Heart left ventricle (tissue), 16 donors: ENCODE results near the gene ABCC1. TPM values are rescaled to one million over a fixed set of nuclear protein-coding genes. Genes with fewer than 3 reads are reported as not detected.

ENCODE experiments used
- ATAC-seq, 4 donors: fragments of 200-7000 bp; cut with Tn5 transposase; one replicate each; pipeline ENCODE4 v1.9.1; 2020 to 2022; ENCODE audit warnings: moderate library complexity in 4 of 4, mild to moderate bottlenecking in 3 of 4, moderate number of reproducible peaks in 1 of 4
- DNase-seq, 5 donors: peaks; one replicate each; pipeline ENCODE4 v3.0.0-alpha.2; 2020
- H3K27ac ChIP-seq, 12 donors: fragments of 200-600 bp; sonication (generic) in 4 of 12; one replicate each; pipeline versions ENCODE4 v1.5.0 to v1.8.0; 2016 to 2022; ENCODE audit warnings: mild to moderate bottlenecking in 2 of 12
- H3K27me3 ChIP-seq, 9 donors: fragments of 200-600 bp; sonication (generic) in 2 of 9; one replicate each; pipeline versions ENCODE4 v1.5.1 to v1.8.0; 2016 to 2022; ENCODE audit warnings: mild to moderate bottlenecking in 3 of 9
- H3K36me3 ChIP-seq, 9 donors: fragments of 200-600 bp; sonication (generic) in 2 of 9; one replicate each; pipeline versions ENCODE4 v1.5.0 to v1.8.0; 2018 to 2022; ENCODE audit warnings: mild to moderate bottlenecking in 2 of 9
- H3K4me1 ChIP-seq, 12 donors: fragments of 200-600 bp; sonication (generic) in 4 of 12; one replicate each; pipeline versions ENCODE4 v1.5.0 to v1.8.0; 2016 to 2022; ENCODE audit warnings: mild to moderate bottlenecking in 3 of 12
- H3K4me3 ChIP-seq, 12 donors: fragments of 200-600 bp; sonication (generic) in 4 of 12; one replicate each; pipeline versions ENCODE4 v1.5.0 to v1.8.0; 2017 to 2022; ENCODE audit warnings: mild to moderate bottlenecking in 9 of 12, moderate library complexity in 4 of 12
- H3K9me3 ChIP-seq, 12 donors: fragments of 200-600 bp; sonication (generic) in 4 of 12; one replicate each; pipeline versions ENCODE4 v1.5.0 to v1.8.0; 2016 to 2022; ENCODE audit warnings: mild to moderate bottlenecking in 1 of 12
- POLR2A ChIP-seq, 2 donors: fragments of 450-650 bp; IDR thresholded peaks; one replicate each; pipeline ENCODE4 v1.6.1; 2017; ENCODE audit warnings: antibody characterized with exemption in 2 of 2, mild to moderate bottlenecking in 2 of 2, moderate library complexity in 2 of 2
- WGBS, 4 donors: extraction: QIAGEN DNeasy Blood & Tissue Kit in 2 of 4; methylation state at CpG; one replicate each; pipeline versions ENCODE4 v1.1.5 to v1.1.7; 2013 to 2018; 5-methylcytosine and 5-hydroxymethylcytosine counted together
- intact Hi-C, 10 donors: fragments of 100-400 bp; cut with DNase I; formaldehyde crosslinking; loops; one replicate each; pipeline versions ENCODE4 v1.11.1 to v1.14.2; 2022
- polyA plus RNA-seq, 2 donors: library from polyadenylated mRNA; stranded (reverse); fragments of 200-250 nt; gene quantifications; one replicate each; pipeline ENCODE4 v1.2.3, GENCODE V29; 2013
- total RNA-seq, 9 donors: library from RNA; depleted of rRNA in 2 of 9; stranded (reverse); fragments of >200 nt in 2 of 9; fragmentation: NEBNext Ultra II Directional in 3 of 9; extraction: Animal tissue kit (Norgen Biotek cat#: 25700) in 3 of 9; gene quantifications; one replicate each; pipeline versions ENCODE4 v1.1.0 to v1.2.4, GENCODE V29; 2016 to 2023
- TF ChIP-seq, protein P1 (sequence below), 12 donors: fragments of 200-600 bp; sonication (generic) in 4 of 12; IDR thresholded peaks; one replicate each; pipeline versions ENCODE4 v1.5.0 to v1.8.0; 2018 to 2022; ENCODE audit warnings: antibody characterized with exemption in 12 of 12, mild to moderate bottlenecking in 5 of 12
- donor health status: ischemic (EF 13 %, LVEDD 7.1; RV severe dilation, severe dysfunction).
- donor health status: healthy with polysubstance abuse.
- donor health status: DM: no; HTN: yes; CAD: no.
- donor health status: DM: no; HTN: no; CAD: no.
- donor health status: ischemic (EF 25% LVEDD 6.9; RV normal size, moderate dysfunction).
- donor health status: ischemic (EF 25% LVEDD 5.7; RV mildly dilated, moderate dysfunction).
- donor health status: healthy.
- donor health status: DM: yes; HTN: yes; CAD: no.
- donor health status: ischemic (EF 35%, LVEDD 5.7; RV mildly dilated, moderate dysfunction).
- donor health status: nonischemic (EF 11% LVEDD 7.7; RV severe dilation, severe dysfunction).
- donor health status: DM: yes; HTN: yes; CAD: no.
- donor health status: PGD.
- donor health status: ischemic (EF 29% LVEDD 5.4; RV normal size, mild dysfunction).
- donor health status: nonischemic (EF 23%, LVEDD 6.1; RV moderate dilation, normal function).

Gene ABCC1
- total and polyA plus RNA-seq, 11 donors = 8.1 to 28.0 (median 22.4) TPM

DNA sequence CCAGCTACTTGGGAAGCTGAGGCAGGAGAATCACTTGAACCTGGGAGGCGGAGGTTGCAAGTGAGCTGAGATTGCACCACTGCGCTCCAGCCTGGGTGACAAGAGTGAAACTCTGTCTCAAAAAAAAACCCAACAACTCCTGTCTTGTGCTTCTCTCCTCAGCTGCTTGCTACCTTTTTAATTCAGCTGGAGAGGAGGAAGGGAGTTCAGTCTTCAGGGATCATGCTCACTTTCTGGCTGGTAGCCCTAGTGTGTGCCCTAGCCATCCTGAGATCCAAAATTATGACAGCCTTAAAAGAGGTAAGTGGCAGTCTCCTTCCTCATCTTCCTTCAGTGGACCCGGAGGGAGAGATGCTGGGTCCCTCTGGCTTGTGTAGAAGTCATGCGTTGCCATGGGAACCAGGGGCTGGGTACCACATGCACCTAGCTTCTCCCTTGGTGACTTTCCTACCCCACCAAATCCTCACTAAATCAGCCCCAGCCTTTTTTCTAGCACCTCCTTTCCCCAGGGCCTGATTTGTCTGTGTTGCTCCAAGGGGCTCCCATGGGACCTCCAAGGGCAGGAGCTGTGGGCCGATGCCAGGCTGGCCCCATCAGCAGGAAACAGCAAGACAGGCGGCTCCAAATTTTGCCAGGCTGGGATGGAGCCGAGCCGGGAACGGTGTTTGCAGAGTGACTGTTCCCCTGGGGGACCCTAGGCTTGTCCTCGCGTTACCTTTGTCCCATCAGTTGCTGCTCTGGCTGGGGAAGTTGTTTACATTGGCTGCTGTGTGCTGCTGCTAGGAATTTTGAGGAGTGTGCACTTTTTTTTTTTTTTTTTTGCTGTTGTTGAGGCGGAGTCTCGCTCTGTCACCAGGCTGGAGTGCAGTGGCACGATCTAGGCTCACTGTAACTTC is 65.2 kb downstream of the ABCC1 start:
- H3K36me3 ChIP-seq = peaks cover 0 to 74% (median 36%) of the 10 kb centered on the region in 9 donors
- 42 to 71% (median 49%) methylated on average over 14 of the region's 14 CpGs for WGBS, 4 donors
- H3K4me1 ChIP-seq = peaks cover 0 to 22% (median 13%) of the 10 kb centered on the region in 12 donors
- intact Hi-C loops = loop anchor here in 1 of 10 donors (2.0 to 5.0 kb wide), 3 partner anchors 20 to 127 kb away; partner anchors contain the start of genes ABCC1 and CEP20
- no peaks in the 10 kb centered on the region for H3K9me3 ChIP-seq
- H3K4me3 ChIP-seq = no peak overlapping the region
- H3K27me3 ChIP-seq = no peaks in the 10 kb centered on the region
- DNase-seq (peak; percentile 67 to 79 (median 71)), ATAC-seq (peak; percentile 51 to 90 (median 70))
- peak overlapping the region in 1 of 12 donors; percentile 51 for H3K27ac ChIP-seq
- TF ChIP-seq, protein P1, sequence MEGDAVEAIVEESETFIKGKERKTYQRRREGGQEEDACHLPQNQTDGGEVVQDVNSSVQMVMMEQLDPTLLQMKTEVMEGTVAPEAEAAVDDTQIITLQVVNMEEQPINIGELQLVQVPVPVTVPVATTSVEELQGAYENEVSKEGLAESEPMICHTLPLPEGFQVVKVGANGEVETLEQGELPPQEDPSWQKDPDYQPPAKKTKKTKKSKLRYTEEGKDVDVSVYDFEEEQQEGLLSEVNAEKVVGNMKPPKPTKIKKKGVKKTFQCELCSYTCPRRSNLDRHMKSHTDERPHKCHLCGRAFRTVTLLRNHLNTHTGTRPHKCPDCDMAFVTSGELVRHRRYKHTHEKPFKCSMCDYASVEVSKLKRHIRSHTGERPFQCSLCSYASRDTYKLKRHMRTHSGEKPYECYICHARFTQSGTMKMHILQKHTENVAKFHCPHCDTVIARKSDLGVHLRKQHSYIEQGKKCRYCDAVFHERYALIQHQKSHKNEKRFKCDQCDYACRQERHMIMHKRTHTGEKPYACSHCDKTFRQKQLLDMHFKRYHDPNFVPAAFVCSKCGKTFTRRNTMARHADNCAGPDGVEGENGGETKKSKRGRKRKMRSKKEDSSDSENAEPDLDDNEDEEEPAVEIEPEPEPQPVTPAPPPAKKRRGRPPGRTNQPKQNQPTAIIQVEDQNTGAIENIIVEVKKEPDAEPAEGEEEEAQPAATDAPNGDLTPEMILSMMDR (IDR thresholded peaks at IDR 0.05) = no peak
- no peak for TF ChIP-seq POLR2A (IDR thresholded peaks at IDR 0.05)

DNA sequence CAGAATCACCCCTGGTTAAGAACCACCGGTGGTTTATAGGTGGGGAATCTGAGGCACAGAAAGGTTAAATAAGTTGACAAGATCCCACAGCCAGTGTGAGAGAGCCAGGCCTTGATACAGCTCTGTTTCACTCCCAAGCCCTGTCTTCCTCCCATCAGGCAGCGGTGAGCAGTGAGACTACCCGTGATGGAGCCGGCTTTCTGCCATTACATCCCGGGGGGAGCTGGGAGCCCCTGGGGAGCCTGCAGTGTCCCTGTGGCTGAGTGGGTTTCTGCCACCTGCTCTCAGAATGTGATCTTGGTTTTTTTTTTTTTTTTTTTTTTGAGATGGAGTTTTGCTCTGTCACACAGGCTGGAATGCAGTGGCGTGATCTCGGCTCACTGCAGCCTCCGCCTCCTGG is 66.4 kb downstream of the ABCC1 start:
- Histone ChIP-seq H3K4me1 (peaks cover 0 to 22% (median 12%) of the 10 kb centered on the region in 12 donors), H3K4me3 (no peak overlapping the region), H3K27ac (no peak overlapping the region), H3K9me3 (no peaks in the 10 kb centered on the region), H3K36me3 (peaks cover 0 to 74% (median 33%) of the 10 kb centered on the region in 9 donors), H3K27me3 (no peaks in the 10 kb centered on the region)
- no peak for DNase-seq
- 91 to 98% (median 92%) methylated on average over 8 of the region's 8 CpGs for WGBS, 4 donors
- TF ChIP-seq POLR2A (IDR thresholded peaks at IDR 0.05) = no peak
- TF ChIP-seq, protein P1 (IDR thresholded peaks at IDR 0.05) = no peak
- intact Hi-C loops = loop anchor here in 1 of 10 donors (2.0 kb wide), 1 partner anchor 21 kb away; no protein-coding TSS in a partner anchor
- ATAC-seq = no peak

GRCh38 chr16:16016388-16016964 is 67.1 kb downstream of the ABCC1 start:
- Histone ChIP-seq H3K9me3 (no peaks in the 10 kb centered on the region), H3K27me3 (no peaks in the 10 kb centered on the region), H3K27ac (no peak overlapping the region), H3K36me3 (peaks cover 0 to 69% (median 33%) of the 10 kb centered on the region in 9 donors), H3K4me1 (peaks cover under 1 to 28% (median 16%) of the 10 kb centered on the region in 12 donors), H3K4me3 (no peak overlapping the region)
- 95 to 98% (median 97%) methylated on average over 11 of the region's 11 CpGs for WGBS, 4 donors
- DNase-seq (no peak), ATAC-seq (no peak)
- TF ChIP-seq POLR2A (IDR thresholded peaks at IDR 0.05) = no peak
- TF ChIP-seq, protein P1 (IDR thresholded peaks at IDR 0.05) = no peak
- intact Hi-C loops = no loop called here

GRCh38 chr16:16017812-16018211 is 68.4 kb downstream of the ABCC1 start:
- TF ChIP-seq, protein P1 (IDR thresholded peaks at IDR 0.05) = no peak
- Histone ChIP-seq H3K27ac (no peak overlapping the region), H3K36me3 (peaks cover 0 to 58% (median 30%) of the 10 kb centered on the region in 9 donors), H3K27me3 (no peaks in the 10 kb centered on the region), H3K9me3 (no peaks in the 10 kb centered on the region), H3K4me1 (peaks cover 8 to 40% (median 29%) of the 10 kb centered on the region in 12 donors), H3K4me3 (no peak overlapping the region)
- DNase-seq (no peak), ATAC-seq (no peak)
- 96 to 100% (median 98%) methylated on average over 3 of the region's 3 CpGs for WGBS, 4 donors
- intact Hi-C loops = no loop called here
